Spinal cord (tissue), 10 donors: ENCODE measurements around the gene CCDC28A. TPM values are rescaled to one million over a fixed set of nuclear protein-coding genes. Genes with fewer than 3 reads are reported as not detected.

Experiments
- DNase-seq, 6 donors: peaks; one replicate each; pipeline versions ENCODE4 v3.0.0 to v3.0.0-alpha.2; 2013 to 2015; ENCODE audit warnings: low spot score in 6 of 6, low read depth in 4 of 6
- H3K27ac ChIP-seq: one replicate; pipeline ENCODE4 v1.5.1; 2013; ENCODE audit warnings: low read depth, low read length, control low read depth
- H3K27me3 ChIP-seq: one replicate; pipeline ENCODE4 v1.6.1; 2013; ENCODE audit warnings: low read length; ENCODE audit not compliant: control insufficient read depth, insufficient read depth
- H3K36me3 ChIP-seq: one replicate; pipeline ENCODE4 v1.6.1; 2013; ENCODE audit warnings: low read length; ENCODE audit not compliant: control insufficient read depth, insufficient read depth
- H3K4me1 ChIP-seq: one replicate; pipeline ENCODE4 v1.6.1; 2013; ENCODE audit warnings: low read length; ENCODE audit not compliant: control insufficient read depth, insufficient read depth
- H3K4me3 ChIP-seq: one replicate; pipeline ENCODE4 v1.5.1; 2013; ENCODE audit warnings: low read depth, low read length, control low read depth
- H3K9me3 ChIP-seq: one replicate; pipeline ENCODE4 v1.6.1; 2013; ENCODE audit warnings: low read length; ENCODE audit not compliant: control insufficient read depth, insufficient read depth
- WGBS: methylation state at CpG from one replicate; pipeline ENCODE4 v1.1.5; 2013; ENCODE audit warnings: missing lambda C conversion rate; ENCODE audit not compliant: insufficient coverage; 5-methylcytosine and 5-hydroxymethylcytosine counted together
- polyA plus RNA-seq, 2 donors: library from polyadenylated mRNA; unstranded; fragments of 120-200 nt; gene quantifications; one replicate each; pipeline ENCODE4 v1.2.1, GENCODE V29; 2013; ENCODE audit not compliant: insufficient read length in 2 of 2
- total RNA-seq, 2 donors: library from RNA; depleted of rRNA in 1 of 2; stranded (reverse); fragments of 120-200 nt in 1 of 2; fragments of >200 nt in 1 of 2; gene quantifications; one replicate each; pipeline versions ENCODE4 v1.2.3 to v1.2.4, GENCODE V29; 2013 to 2014
- donor health status: healthy.

The CCDC28A gene
- total and polyA plus RNA-seq, 4 donors, result 9.3 to 19.4 (median 13.2) TPM

GRCh38 chr6:138752017-138752416 is 21.6 kb upstream of the CCDC28A start:
- WGBS, result 100% methylated on average over 1 of the region's 4 CpGs
- Histone ChIP-seq H3K27me3 (no peaks in the 10 kb centered on the region), H3K4me1 (no peaks in the 10 kb centered on the region), H3K4me3 (no peak overlapping the region), H3K27ac (no peak overlapping the region), H3K36me3 (no peaks in the 10 kb centered on the region), H3K9me3 (no peaks in the 10 kb centered on the region)
- no peak for DNase-seq

GRCh38 chr6:138757136-138757535 is 16.4 kb upstream of the CCDC28A start:
- Histone ChIP-seq H3K27ac (no peak overlapping the region), H3K4me3 (no peak overlapping the region), H3K27me3 (no peaks in the 10 kb centered on the region), H3K36me3 (no peaks in the 10 kb centered on the region), H3K9me3 (no peaks in the 10 kb centered on the region), H3K4me1 (no peaks in the 10 kb centered on the region)
- DNase-seq, result no peak
- no CpG with 5 or more reads among the region's 4 CpGs for WGBS

DNA sequence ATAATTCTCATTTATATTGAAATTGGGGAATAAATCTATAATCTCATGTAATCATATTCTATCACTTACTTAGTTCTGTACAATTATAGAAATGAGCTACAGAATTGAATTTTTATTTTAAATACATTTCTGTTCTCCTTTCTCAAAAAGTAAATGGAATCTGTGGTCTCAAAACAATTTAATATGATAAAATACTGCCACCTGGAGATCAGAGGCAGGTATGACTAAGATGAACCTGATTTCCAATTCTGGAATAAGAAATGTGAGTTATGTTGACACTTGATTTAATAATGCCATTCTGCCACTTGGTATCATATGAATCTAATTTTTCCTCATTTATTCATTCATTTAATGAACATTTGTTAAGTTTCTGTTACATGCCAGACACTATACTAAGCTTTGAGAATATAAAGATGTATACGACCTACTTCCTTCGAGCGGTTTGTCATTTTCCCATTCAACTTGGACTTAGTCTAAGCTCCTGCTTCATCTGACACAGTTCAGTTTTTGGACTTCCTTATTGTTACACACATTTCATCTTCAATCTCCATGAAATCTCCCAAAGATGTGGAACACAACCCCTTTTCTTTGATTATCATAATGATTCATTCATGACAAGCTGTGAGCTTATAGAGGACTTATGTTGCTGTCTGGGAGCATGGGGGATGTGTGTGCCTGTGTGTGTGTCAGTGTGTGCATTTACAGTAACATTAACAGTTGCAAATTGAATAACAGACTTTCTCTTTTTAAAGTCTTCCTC is 7.5 kb upstream of the CCDC28A start:
- H3K27me3 ChIP-seq, result no peaks in the 10 kb centered on the region
- H3K4me1 ChIP-seq, result no peaks in the 10 kb centered on the region
- peak in 3 of 6 donors; percentile 36 to 87 (median 86) for DNase-seq
- H3K4me3 ChIP-seq, result no peak overlapping the region
- no peaks in the 10 kb centered on the region for H3K9me3 ChIP-seq
- no peak overlapping the region for H3K27ac ChIP-seq
- no CpG with 5 or more reads among the region's 3 CpGs for WGBS
- no peaks in the 10 kb centered on the region for H3K36me3 ChIP-seq

DNA sequence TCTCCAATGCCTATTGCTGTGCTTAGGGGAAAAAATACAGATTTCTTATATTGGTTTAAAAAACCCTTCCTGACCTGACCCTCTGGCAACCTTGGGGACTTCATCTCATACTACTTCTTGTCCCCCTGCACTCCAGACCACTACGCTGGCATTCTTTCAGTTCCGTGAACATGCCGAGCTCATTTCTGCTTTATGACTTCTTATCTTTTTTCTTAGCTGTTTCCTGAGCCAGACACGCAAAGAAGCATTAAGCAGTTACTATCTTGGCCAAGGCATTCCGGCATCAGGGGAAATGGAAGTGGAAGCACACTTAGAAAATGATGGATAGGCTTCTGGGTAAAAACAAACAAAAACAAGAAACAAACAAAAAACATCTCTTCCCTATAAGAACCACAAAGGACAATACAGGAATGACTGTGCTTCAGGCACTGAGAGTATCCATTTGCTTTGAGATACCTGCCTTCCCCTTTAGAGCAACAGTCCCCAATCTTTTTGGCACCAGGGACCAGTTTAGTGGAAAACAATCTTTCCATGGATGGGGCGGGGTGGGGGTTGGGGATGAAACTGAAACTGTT is 4.4 kb upstream of the CCDC28A start:
- H3K9me3 ChIP-seq, result no peaks in the 10 kb centered on the region
- 70% methylated on average over 4 of the region's 6 CpGs for WGBS
- no peaks in the 10 kb centered on the region for H3K4me1 ChIP-seq
- H3K4me3 ChIP-seq, result no peak overlapping the region
- no peak for DNase-seq
- no peaks in the 10 kb centered on the region for H3K36me3 ChIP-seq
- H3K27me3 ChIP-seq, result no peaks in the 10 kb centered on the region
- no peak overlapping the region for H3K27ac ChIP-seq

DNA sequence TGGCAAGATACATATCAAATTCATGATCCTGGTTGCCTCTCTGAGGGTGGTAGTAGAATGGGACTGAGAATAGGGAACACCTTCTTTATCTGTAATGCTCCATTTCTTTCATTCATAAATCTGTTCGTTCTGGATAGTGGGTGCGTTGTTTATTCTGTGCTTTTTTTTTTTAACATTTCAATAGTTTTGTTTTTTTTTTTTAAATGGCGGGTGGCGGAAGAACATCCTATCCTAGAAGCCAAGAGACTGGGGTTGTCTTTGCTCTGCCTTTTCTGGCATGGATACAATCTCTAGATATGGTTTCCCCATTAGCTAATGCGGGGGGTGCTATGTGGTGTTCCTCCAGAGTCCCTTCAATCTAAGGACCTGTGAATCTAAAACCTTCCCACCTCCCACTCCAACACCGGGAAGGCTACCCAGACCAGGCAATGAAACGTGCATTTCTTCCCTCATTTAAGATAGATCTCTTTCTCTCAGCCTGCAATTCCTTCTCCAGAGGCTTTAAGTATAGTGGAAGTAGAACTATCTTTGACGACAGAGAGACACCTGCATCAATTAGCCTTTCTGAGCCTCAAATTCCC is 883 bp upstream of the CCDC28A start:
- Histone ChIP-seq H3K36me3 (no peaks in the 10 kb centered on the region), H3K27me3 (no peaks in the 10 kb centered on the region), H3K4me3 (peak overlapping the region; percentile 76), H3K9me3 (no peaks in the 10 kb centered on the region), H3K27ac (peak overlapping the region; percentile 97), H3K4me1 (peaks cover 3% of the 10 kb centered on the region)
- DNase-seq, result no peak
- WGBS, result no CpG with 5 or more reads among the region's 8 CpGs

DNA sequence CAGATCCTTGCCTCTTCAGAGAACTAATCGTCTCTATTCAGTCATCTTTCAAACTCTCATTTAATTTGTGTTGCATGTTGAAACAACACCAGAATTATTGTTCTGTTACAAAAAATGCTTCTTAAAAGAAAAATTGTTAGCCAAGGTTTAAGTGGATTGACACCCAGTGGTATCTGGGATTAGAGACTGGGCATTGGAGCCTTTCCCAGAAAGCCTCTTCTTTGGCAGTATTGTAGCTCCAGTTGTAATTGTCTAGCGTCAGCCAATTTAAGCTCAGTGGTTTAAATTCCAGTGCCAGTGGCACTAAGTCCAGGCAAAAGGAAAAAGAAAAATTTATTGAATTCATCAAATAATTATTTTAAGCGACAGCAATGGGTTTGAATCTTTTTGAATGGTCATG is 801 bp downstream of the CCDC28A start:
- Histone ChIP-seq H3K9me3 (no peaks in the 10 kb centered on the region), H3K4me1 (peaks cover 3% of the 10 kb centered on the region), H3K27me3 (no peaks in the 10 kb centered on the region), H3K4me3 (peak overlapping the region; percentile 76), H3K36me3 (no peaks in the 10 kb centered on the region), H3K27ac (no peak overlapping the region)
- DNase-seq, result peak in 1 of 6 donors; percentile 37
- no CpG with 5 or more reads among the region's 3 CpGs for WGBS

- WGBS, result no CpG with 5 or more reads among the region's 1 CpG
- H3K9me3 ChIP-seq, result no peaks in the 10 kb centered on the region
- DNase-seq, result no peak
- no peaks in the 10 kb centered on the region for H3K27me3 ChIP-seq
- H3K4me3 ChIP-seq, result no peak overlapping the region
- H3K4me1 ChIP-seq, result peaks cover 3% of the 10 kb centered on the region
- peaks cover 6% of the 10 kb centered on the region for H3K36me3 ChIP-seq
- H3K27ac ChIP-seq, result no peak overlapping the region
These were observed 3.1 kb downstream of the CCDC28A start for GRCh38 chr6:138776659-138777058.

DNA sequence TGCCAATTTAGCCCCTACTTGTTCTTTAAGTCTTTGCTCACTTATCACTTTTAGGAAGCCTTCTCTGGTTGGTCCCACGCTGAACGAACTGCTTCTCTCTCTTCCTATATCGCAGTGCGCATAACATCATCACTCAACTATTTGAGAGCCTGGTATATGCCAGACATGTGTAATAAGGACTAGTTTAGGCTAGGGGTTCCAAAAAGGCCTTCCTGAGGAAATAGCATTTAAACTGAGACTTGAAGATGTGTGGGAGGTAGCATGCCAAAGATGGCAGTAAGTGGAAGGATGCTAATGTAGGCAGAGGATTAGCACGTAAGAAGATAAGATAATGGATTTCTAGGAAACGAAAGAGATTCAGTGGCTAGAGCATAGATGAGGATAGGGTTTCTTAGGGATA is 4.8 kb downstream of the CCDC28A start:
- WGBS, result 100% methylated on average over 3 of the region's 6 CpGs
- Histone ChIP-seq H3K27ac (no peak overlapping the region), H3K36me3 (peaks cover 6% of the 10 kb centered on the region), H3K27me3 (no peaks in the 10 kb centered on the region), H3K4me1 (peaks cover 3% of the 10 kb centered on the region), H3K4me3 (no peak overlapping the region), H3K9me3 (no peaks in the 10 kb centered on the region)
- DNase-seq, result no peak

GRCh38 chr6:138782243-138782642 is 8.7 kb downstream of the CCDC28A start:
- peaks cover 11% of the 10 kb centered on the region for H3K36me3 ChIP-seq
- DNase-seq, result no peak
- H3K27ac ChIP-seq, result no peak overlapping the region
- WGBS, result 92% methylated on average over 2 of the region's 4 CpGs
- no peak overlapping the region for H3K4me3 ChIP-seq
- H3K27me3 ChIP-seq, result no peaks in the 10 kb centered on the region
- no peaks in the 10 kb centered on the region for H3K4me1 ChIP-seq
- H3K9me3 ChIP-seq, result no peaks in the 10 kb centered on the region

GRCh38 chr6:138785079-138785478 is 11.5 kb downstream of the CCDC28A start:
- Histone ChIP-seq H3K27me3 (no peaks in the 10 kb centered on the region), H3K27ac (peak overlapping the region; percentile 49), H3K9me3 (no peaks in the 10 kb centered on the region), H3K4me1 (no peaks in the 10 kb centered on the region), H3K36me3 (peaks cover 11% of the 10 kb centered on the region), H3K4me3 (no peak overlapping the region)
- DNase-seq, result peak in 1 of 6 donors; percentile 34
- WGBS, result 53% methylated on average over 3 of the region's 4 CpGs
